GM23338 (cell line): ENCODE results near the gene BPIFB6. TPM values are rescaled to one million over a fixed set of nuclear protein-coding genes. Genes with fewer than 3 reads are reported as not detected.

Source experiments
- ATAC-seq: fragments of 200-7000 bp; cut with Tn5 transposase; 3 replicates; pipeline ENCODE4 v1.9.1; 2020
- DNase-seq: peaks from one replicate; pipeline ENCODE4 v3.0.0-alpha.2; 2015; ENCODE audit warnings: low spot score
- H2AFZ ChIP-seq: fragments of 200-600 bp; sonication (generic); 2 replicates; pipeline ENCODE4 v1.8.0; 2016; ENCODE audit warnings: antibody characterized with exemption, mild to moderate bottlenecking, moderate library complexity
- H3F3A ChIP-seq: fragments of 200-600 bp; sonication (generic); replicated peaks from 2 replicates; pipeline ENCODE4 v1.8.0; 2017; ENCODE audit warnings: antibody characterized with exemption, mixed run types, low read depth
- H3K27ac ChIP-seq: fragments of 200-600 bp; sonication (generic); 2 replicates; pipeline ENCODE4 v1.6.1; 2016; ENCODE audit warnings: low read depth
- H3K27me3 ChIP-seq: fragments of 200-600 bp; sonication (generic); 2 replicates; pipeline ENCODE4 v1.8.0; 2016; ENCODE audit warnings: mild to moderate bottlenecking, mixed run types, moderate library complexity; ENCODE audit not compliant: insufficient read depth
- H3K36me3 ChIP-seq: fragments of 200-600 bp; sonication (generic); 2 replicates; pipeline ENCODE4 v1.8.0; 2016; ENCODE audit warnings: mild to moderate bottlenecking; ENCODE audit not compliant: insufficient read depth
- H3K4me1 ChIP-seq: fragments of 200-600 bp; sonication (generic); 2 replicates; pipeline ENCODE4 v1.8.0; 2016; ENCODE audit warnings: mild to moderate bottlenecking, moderate library complexity; ENCODE audit not compliant: insufficient read depth
- H3K4me2 ChIP-seq: fragments of 200-600 bp; sonication (generic); 2 replicates; pipeline ENCODE4 v1.7.1; 2017; ENCODE audit warnings: mixed run types
- H3K4me3 ChIP-seq: fragments of 200-600 bp; sonication (generic); 2 replicates; pipeline ENCODE4 v1.6.1; 2016; ENCODE audit warnings: mixed run types
- H3K79me2 ChIP-seq: fragments of 200-600 bp; sonication (generic); replicated peaks from 2 replicates; pipeline ENCODE4 v1.8.0; 2017; ENCODE audit warnings: mild to moderate bottlenecking; ENCODE audit not compliant: insufficient read depth
- H3K9me2 ChIP-seq: fragments of 200-600 bp; sonication (generic); 2 replicates; pipeline ENCODE4 v1.8.0; 2017; ENCODE audit not compliant: insufficient read depth
- H4K20me1 ChIP-seq: fragments of 200-600 bp; sonication (generic); replicated peaks from 2 replicates; pipeline ENCODE4 v1.8.0; 2017; ENCODE audit warnings: mild to moderate bottlenecking; ENCODE audit not compliant: insufficient read depth
- H3K27ac Mint-ChIP-seq: 2 replicates; pipeline ENCODE4 v1.8.0; 2020; ENCODE audit warnings: inconsistent platforms, mild to moderate bottlenecking, moderate library complexity, mixed read lengths
- H3K27me3 Mint-ChIP-seq: 3 replicates; pipeline ENCODE4 v1.8.0; 2022; ENCODE audit warnings: low read depth, mild to moderate bottlenecking, moderate library complexity, mixed read lengths, inconsistent platforms; ENCODE audit not compliant: insufficient read depth, poor library complexity
- H3K36me3 Mint-ChIP-seq: 3 replicates; pipeline ENCODE4 v1.8.0; 2021; ENCODE audit warnings: low read depth, mild to moderate bottlenecking, inconsistent platforms, moderate library complexity, mixed read lengths
- H3K4me1 Mint-ChIP-seq: 3 replicates; pipeline ENCODE4 v1.8.0; 2020; ENCODE audit warnings: mild to moderate bottlenecking, inconsistent platforms, mixed read lengths
- H3K4me3 Mint-ChIP-seq: 3 replicates; pipeline ENCODE4 v1.8.0; 2021; ENCODE audit warnings: moderate library complexity, mild to moderate bottlenecking, inconsistent platforms, mixed read lengths
- H3K9me3 Mint-ChIP-seq: 3 replicates; pipeline ENCODE4 v1.8.0; 2020; ENCODE audit warnings: moderate library complexity, mild to moderate bottlenecking, inconsistent platforms, mixed read lengths
- CREB1 ChIP-seq: fragments of 250-450 bp; sonication (Bioruptor Pico); IDR thresholded peaks from 2 replicates; pipeline ENCODE4 v1.5.0; 2020; ENCODE audit warnings: low read depth, mild to moderate bottlenecking, moderate library complexity
- CTCF ChIP-seq, 2 experiments: fragments of 200-600 bp in 1 of 2; sonication (generic) in 1 of 2; conservative IDR thresholded peaks; 2 replicates each; pipeline versions ENCODE4 v1.5.1 to v1.6.1; 2016 to 2017; ENCODE audit warnings: antibody characterized with exemption in 2 of 2, low read depth in 2 of 2, mild to moderate bottlenecking in 2 of 2, moderate library complexity in 1 of 2
- ETS1 ChIP-seq: IDR thresholded peaks from 2 replicates; pipeline ENCODE4 v1.6.1; 2016; ENCODE audit warnings: antibody characterized with exemption
- EZH2 ChIP-seq: fragments of 200-600 bp; sonication (generic); IDR thresholded peaks from one replicate; pipeline ENCODE4 v1.8.0; 2017; ENCODE audit warnings: antibody characterized with exemption, mild to moderate bottlenecking, low read depth; ENCODE audit not compliant: unreplicated experiment
- EZH2phosphoT487 ChIP-seq: fragments of 200-600 bp; sonication (generic); IDR thresholded peaks from one replicate; pipeline ENCODE4 v1.8.1; 2018; ENCODE audit warnings: antibody characterized with exemption; ENCODE audit not compliant: unreplicated experiment
- JUNB ChIP-seq: IDR thresholded peaks from one replicate; pipeline ENCODE4 v1.6.1; 2016; ENCODE audit warnings: antibody characterized with exemption; ENCODE audit not compliant: unreplicated experiment
- NANOG ChIP-seq: IDR thresholded peaks from 2 replicates; pipeline ENCODE4 v1.6.1; 2016; ENCODE audit warnings: antibody characterized with exemption, borderline replicate concordance
- POLR2AphosphoS5 ChIP-seq: IDR thresholded peaks from 2 replicates; pipeline ENCODE4 v1.6.1; 2016; ENCODE audit warnings: antibody characterized with exemption, low read depth
- REST ChIP-seq: IDR thresholded peaks from one replicate; pipeline ENCODE4 v1.6.1; 2018; ENCODE audit warnings: antibody characterized with exemption; ENCODE audit not compliant: unreplicated experiment
- STAT1 ChIP-seq: IDR thresholded peaks from one replicate; pipeline ENCODE4 v1.6.1; 2016; ENCODE audit warnings: antibody characterized with exemption; ENCODE audit not compliant: unreplicated experiment
- ZNF114 ChIP-seq: fragments of 250-450 bp; sonication (Bioruptor Pico); IDR thresholded peaks from 2 replicates; pipeline ENCODE4 v1.5.0; 2020; ENCODE audit warnings: mild to moderate bottlenecking, moderate library complexity
- ZNF331 ChIP-seq: fragments of 250-450 bp; sonication (Bioruptor Pico); IDR thresholded peaks from 2 replicates; pipeline ENCODE4 v1.5.0; 2020; ENCODE audit warnings: low read depth, mild to moderate bottlenecking, moderate library complexity
- ZNF462 ChIP-seq: fragments of 250-450 bp; sonication (Bioruptor Pico); IDR thresholded peaks from 2 replicates; pipeline ENCODE4 v1.5.0; 2020; ENCODE audit warnings: mild to moderate bottlenecking, moderate library complexity
- polyA plus RNA-seq: library from polyadenylated mRNA; unstranded; fragments of >200 nt; fragmentation: Nextera tagmentation; extraction: Ambion mirVana; gene quantifications from 2 replicates; pipeline ENCODE4 v1.2.1, GENCODE V29; 2016
- total RNA-seq: library from RNA; depleted of rRNA; stranded (reverse); fragments of >200 nt; shearing (Covaris generic); gene quantifications from 2 replicates; pipeline ENCODE4 v1.2.3, GENCODE V29; 2014

The BPIFB6 gene
- total and polyA plus RNA-seq, 2 experiments from 2014 or later = not detected

GRCh38 chr20:33023439-33024242, 7.8 kb upstream of the BPIFB6 start:
- Histone ChIP-seq H3F3A (no peaks in the 10 kb centered on the region), H3K27ac (no peak overlapping the region), H2AFZ (no peak overlapping the region), H3K4me2 (no peak overlapping the region), H3K79me2 (no peaks in the 10 kb centered on the region), H3K36me3 (no peaks in the 10 kb centered on the region), H4K20me1 (no peaks in the 10 kb centered on the region), H3K4me1 (no peaks in the 10 kb centered on the region), H3K27me3 (no peaks in the 10 kb centered on the region), H3K9me2 (0 out of 2 replicates have a peak, but pooled peaks cover 6% of the 10 kb centered on the region), H3K4me3 (no peak overlapping the region)
- TF ChIP-seq CTCF (conservative IDR thresholded peaks at IDR 0.05; ENCODE audit: low read depth in 2 of 2) (no peak), EZH2phosphoT487 (no peak), POLR2AphosphoS5 (no peak), JUNB (no peak), NANOG (no peak), ZNF114 (CRISPR knock-in tag) (no peak), STAT1 (no peak), ZNF331 (CRISPR knock-in tag) (no peak), REST (no peak), ZNF462 (CRISPR knock-in tag) (no peak), CREB1 (CRISPR knock-in tag) (no peak), ETS1 (no peak), EZH2 (no peak)
- no peak; the same call in 2 of the 3 replicates for ATAC-seq
- Mint-ChIP-seq H3K4me3 (no peak overlapping the region), H3K36me3 (no peaks in the 10 kb centered on the region), H3K9me3 (no peaks in the 10 kb centered on the region), H3K27me3 (peaks cover 6% of the 10 kb centered on the region), H3K4me1 (no peaks in the 10 kb centered on the region), H3K27ac (no peak overlapping the region)
- DNase-seq = no peak
